ENCODE measurements around the gene CHCHD5.
"Not testable (repeated sequence)": the region's sequence is repeated elsewhere in the genome, so short reads cannot be mapped to it uniquely, and the experiment has no call there.

CHCHD5 gene

GRCh38 chr2:112603731-112604130, 19.3 kb downstream of the CHCHD5 start:
- no peak for TF ChIP-seq POLR2A (IDR thresholded peaks at IDR 0.05; ENCODE audit: low read depth, low read length)
- FAIRE-seq = no peak
- DNase-seq (ENCODE audit: insufficient read length, low spot score) = no peak

DNA sequence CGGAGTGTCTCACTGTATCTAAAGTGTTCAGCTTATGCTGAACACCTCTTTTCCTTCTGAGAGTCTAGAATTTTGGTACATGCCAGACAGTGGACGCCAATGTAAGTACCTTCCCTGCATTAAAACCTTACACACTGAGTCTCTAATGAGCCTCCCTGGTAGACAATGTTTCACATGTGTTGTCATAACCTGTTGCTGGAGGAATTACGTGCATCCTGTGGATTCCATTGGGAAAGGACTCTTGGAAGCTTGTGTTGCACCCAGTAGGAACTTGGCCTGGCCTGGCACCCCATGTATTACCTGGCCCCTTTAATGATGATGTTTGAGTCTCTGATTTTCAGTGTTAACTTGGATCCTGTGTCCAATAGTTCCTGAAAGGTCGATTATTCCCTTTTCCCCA, 20.5 kb downstream of the CHCHD5 start:
- no peak for FAIRE-seq
- TF ChIP-seq POLR2A (IDR thresholded peaks at IDR 0.05; ENCODE audit: low read depth, low read length) = no peak
- no peak for DNase-seq (ENCODE audit: insufficient read length, low spot score)

GRCh38 chr2:112605926-112606325, 21.5 kb downstream of the CHCHD5 start:
- no peak for DNase-seq (ENCODE audit: insufficient read length, low spot score)
- FAIRE-seq = no peak
- TF ChIP-seq POLR2A (IDR thresholded peaks at IDR 0.05; ENCODE audit: low read depth, low read length) = no peak

- DNase-seq (ENCODE audit: insufficient read length, low spot score) (no peak), FAIRE-seq (no peak)
- TF ChIP-seq POLR2A (IDR thresholded peaks at IDR 0.05; ENCODE audit: low read depth, low read length) = no peak
Observed at GRCh38 chr2:112606547-112606946, 22.1 kb downstream of the CHCHD5 start.

- no peak for FAIRE-seq
- DNase-seq (ENCODE audit: insufficient read length, low spot score) = no peak
- TF ChIP-seq POLR2A (IDR thresholded peaks at IDR 0.05; ENCODE audit: low read depth, low read length) = no peak
Observed at GRCh38 chr2:112607680-112608438, 23.4 kb downstream of the CHCHD5 start.

DNA sequence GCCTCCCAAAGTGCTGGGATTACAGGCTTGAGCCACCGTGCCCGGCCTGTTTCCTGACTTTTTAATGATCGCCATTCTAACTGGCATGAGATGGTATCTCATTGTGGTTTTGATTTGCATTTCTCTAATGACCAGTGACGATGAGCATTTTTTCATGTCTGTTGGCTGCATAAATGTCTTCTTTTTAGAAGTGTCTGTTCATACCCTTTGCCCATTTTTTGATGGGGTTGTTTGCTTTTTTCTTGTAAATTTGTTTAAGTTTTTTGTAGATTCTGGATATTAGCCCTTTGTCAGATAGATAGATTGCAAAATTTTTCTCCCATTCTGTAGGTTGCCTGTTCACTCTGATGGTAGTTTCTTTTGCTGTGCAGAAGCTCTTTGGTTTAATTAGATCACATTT, 24.9 kb downstream of the CHCHD5 start:
- FAIRE-seq = not testable (repeated sequence)

GRCh38 chr2:112612283-112612682, 27.9 kb downstream of the CHCHD5 start:
- not testable (repeated sequence) for DNase-seq (ENCODE audit: insufficient read length, low spot score); FAIRE-seq

More for the DNA sequence above, 24.9 kb downstream of the CHCHD5 start:
- not testable (repeated sequence) for DNase-seq (ENCODE audit: insufficient read length, low spot score)

- no peak for FAIRE-seq
- DNase-seq (ENCODE audit: insufficient read length, low spot score) = no peak
- TF ChIP-seq POLR2A (IDR thresholded peaks at IDR 0.05; ENCODE audit: low read depth, low read length) = no peak
Observed at GRCh38 chr2:112614201-112614840, 29.9 kb downstream of the CHCHD5 start.

DNA sequence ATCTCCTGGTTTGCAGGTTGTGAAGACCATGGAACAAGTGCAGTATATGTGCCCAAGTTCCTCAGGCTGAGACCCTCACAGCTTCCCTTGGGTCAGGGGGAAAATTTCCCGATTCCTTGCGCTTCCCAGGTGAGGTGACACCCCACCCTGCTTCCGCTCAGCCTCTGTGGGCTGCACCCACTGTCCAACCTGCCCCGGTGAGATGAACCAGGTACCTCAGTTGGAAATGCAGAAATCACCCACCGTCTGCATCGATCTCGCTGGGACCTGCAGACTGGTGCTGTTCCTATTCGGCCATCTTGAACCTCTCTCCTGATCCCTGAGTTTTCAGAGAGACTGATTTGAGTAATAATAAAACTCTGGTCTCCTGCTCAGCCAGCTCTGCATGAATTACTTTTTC, 30.6 kb downstream of the CHCHD5 start:
- TF ChIP-seq POLR2A (IDR thresholded peaks at IDR 0.05; ENCODE audit: low read depth, low read length) = no peak
- no peak for FAIRE-seq
- no peak for DNase-seq (ENCODE audit: insufficient read length, low spot score)

- not testable (repeated sequence) for FAIRE-seq; DNase-seq (ENCODE audit: insufficient read length, low spot score)
Observed at GRCh38 chr2:112615798-112616197, 31.4 kb downstream of the CHCHD5 start.

DNA sequence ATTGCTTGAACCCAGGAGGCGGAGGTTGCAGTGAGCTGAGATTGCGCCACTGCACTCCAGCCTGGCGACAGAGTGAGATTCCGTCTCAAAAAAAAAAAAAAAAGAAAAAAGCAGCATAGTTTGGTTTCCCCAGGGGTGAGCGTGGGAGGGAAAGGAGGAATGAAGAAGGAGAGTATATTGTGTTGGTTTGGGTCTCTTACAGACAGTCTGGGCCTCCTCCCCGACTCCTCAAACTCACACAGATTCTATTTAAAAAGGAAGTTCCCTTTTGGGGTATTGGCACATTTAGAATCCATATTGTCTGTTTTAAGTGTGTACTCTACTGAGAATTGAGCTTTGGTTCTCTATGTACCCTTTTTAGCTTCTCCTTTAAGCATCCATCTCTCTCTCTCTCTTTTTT, 34.0 kb downstream of the CHCHD5 start:
- TF ChIP-seq POLR2A (IDR thresholded peaks at IDR 0.05; ENCODE audit: low read depth, low read length) = no peak
- FAIRE-seq (no peak), DNase-seq (ENCODE audit: insufficient read length, low spot score) (no peak)

GRCh38 chr2:112621790-112622527, 37.5 kb downstream of the CHCHD5 start:
- TF ChIP-seq POLR2A (IDR thresholded peaks at IDR 0.05; ENCODE audit: low read depth, low read length) = no peak
- peak; percentile 36 for FAIRE-seq
- DNase-seq (ENCODE audit: insufficient read length, low spot score) = no peak

GRCh38 chr2:112622528-112622849, 38.1 kb downstream of the CHCHD5 start:
- no peak for TF ChIP-seq POLR2A (IDR thresholded peaks at IDR 0.05; ENCODE audit: low read depth, low read length)
- no peak for DNase-seq (ENCODE audit: insufficient read length, low spot score)
- FAIRE-seq = no peak

GRCh38 chr2:112623913-112624777, 39.7 kb downstream of the CHCHD5 start:
- DNase-seq (ENCODE audit: insufficient read length, low spot score) (no peak), FAIRE-seq (peak; percentile 88)
- TF ChIP-seq POLR2A (IDR thresholded peaks at IDR 0.05; ENCODE audit: low read depth, low read length) = no peak
